ENCODE data around the gene CDC42BPB. TPM values are rescaled to one million over a fixed set of nuclear protein-coding genes. Genes with fewer than 3 reads are reported as not detected.

The CDC42BPB gene
- total RNA-seq, 1 donor from 2014 or later: 165 TPM

DNA sequence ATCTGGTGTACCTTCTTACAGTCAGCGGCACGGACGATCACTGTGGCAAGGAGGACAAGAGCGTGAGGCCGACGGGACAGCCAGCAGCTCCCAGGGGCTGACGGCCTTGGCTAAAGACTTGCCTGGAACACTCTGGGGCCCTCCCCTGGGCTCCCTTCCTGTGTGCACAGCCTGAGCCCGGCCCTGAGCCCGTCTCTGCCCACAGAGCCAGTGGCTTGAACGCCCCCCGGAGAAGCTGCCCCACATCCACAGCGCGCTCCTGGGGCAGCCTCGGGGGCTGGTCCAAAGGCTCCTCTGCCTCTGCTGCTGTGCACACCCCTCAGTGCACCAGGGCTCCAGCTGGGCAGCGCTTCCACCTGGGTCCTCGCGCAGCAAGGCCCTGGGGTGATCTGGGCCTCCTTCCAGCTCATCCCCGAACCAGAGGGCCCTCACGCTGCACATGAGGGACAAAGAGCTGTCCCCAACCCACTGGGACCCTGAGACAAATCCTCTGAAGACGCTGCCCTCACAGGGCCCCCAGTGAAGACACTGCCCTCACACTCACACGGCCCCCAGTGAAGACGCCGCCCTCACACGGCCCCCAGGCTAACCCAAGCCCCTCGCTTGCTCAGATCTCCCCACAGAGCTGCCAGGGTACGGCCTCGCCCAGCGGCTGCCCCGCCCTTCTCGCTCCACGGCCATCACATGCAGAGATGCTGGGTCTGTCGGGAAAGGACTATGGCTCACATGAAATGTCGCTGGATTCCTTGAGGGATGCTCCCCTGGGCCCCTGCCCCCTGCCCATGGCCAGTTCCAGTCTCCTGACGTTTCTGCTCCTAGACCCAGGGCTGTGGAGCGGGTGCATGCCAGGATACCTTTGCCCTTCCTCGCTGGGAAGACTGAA, 112.7 kb downstream of the CDC42BPB start:
- no peak for DNase-seq (ENCODE audit: low spot score)

DNA sequence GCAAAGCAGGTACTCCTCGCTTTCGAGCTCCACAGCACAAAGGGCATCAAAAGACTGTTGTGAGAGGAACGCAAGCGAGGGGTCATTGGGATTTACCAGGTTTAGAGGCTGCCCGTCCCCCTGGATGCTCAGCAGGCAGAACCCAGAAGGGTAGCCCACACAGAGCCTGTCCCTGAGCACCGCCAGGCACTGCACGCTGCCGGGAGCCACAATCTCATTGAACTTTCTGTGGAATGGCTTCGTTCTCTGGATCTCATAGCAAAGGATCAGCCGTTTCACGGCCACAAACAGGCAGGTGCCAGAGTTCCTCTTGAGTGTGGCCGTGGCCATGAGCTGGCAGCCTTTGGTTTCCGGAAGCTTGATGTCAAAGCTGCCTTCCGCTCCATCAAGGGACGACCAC, 113.4 kb downstream of the CDC42BPB start:
- DNase-seq (ENCODE audit: low spot score): no peak

GRCh38 chr14:102943454-102943853, 113.9 kb downstream of the CDC42BPB start:
- no peak for DNase-seq (ENCODE audit: low spot score)

GRCh38 chr14:102942069-102942468, 115.3 kb downstream of the CDC42BPB start:
- no peak for DNase-seq (ENCODE audit: low spot score)

- no peak for DNase-seq (ENCODE audit: low spot score)
Observed at GRCh38 chr14:102941419-102942011, 115.8 kb downstream of the CDC42BPB start.

GRCh38 chr14:102940729-102941362, 116.5 kb downstream of the CDC42BPB start:
- DNase-seq (ENCODE audit: low spot score): no peak

GRCh38 chr14:102939820-102940561, 117.4 kb downstream of the CDC42BPB start:
- DNase-seq (ENCODE audit: low spot score): peak; percentile 62

- DNase-seq (ENCODE audit: low spot score): no peak
Observed at GRCh38 chr14:102939329-102939728, 118.0 kb downstream of the CDC42BPB start.

DNA sequence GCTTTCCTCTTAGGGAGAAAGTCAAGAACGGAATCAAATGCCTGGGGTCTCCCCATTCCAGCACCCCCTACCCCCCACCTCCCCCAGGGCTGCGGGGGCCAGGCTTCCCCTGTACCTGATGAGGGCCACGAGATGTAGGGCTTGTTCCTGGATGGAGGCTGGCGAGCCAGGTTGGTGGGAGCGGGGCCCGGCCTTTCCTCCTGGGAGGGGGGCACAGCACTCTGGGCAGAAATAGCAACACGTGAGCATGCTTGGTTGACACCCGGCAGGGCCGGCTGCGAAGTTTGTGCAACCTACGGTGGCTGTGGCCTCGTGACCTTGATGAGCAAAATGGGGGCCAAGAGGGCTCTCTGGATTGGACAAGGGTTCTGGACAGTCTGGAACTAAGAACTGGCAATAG, 119.2 kb downstream of the CDC42BPB start:
- DNase-seq (ENCODE audit: low spot score): no peak

DNA sequence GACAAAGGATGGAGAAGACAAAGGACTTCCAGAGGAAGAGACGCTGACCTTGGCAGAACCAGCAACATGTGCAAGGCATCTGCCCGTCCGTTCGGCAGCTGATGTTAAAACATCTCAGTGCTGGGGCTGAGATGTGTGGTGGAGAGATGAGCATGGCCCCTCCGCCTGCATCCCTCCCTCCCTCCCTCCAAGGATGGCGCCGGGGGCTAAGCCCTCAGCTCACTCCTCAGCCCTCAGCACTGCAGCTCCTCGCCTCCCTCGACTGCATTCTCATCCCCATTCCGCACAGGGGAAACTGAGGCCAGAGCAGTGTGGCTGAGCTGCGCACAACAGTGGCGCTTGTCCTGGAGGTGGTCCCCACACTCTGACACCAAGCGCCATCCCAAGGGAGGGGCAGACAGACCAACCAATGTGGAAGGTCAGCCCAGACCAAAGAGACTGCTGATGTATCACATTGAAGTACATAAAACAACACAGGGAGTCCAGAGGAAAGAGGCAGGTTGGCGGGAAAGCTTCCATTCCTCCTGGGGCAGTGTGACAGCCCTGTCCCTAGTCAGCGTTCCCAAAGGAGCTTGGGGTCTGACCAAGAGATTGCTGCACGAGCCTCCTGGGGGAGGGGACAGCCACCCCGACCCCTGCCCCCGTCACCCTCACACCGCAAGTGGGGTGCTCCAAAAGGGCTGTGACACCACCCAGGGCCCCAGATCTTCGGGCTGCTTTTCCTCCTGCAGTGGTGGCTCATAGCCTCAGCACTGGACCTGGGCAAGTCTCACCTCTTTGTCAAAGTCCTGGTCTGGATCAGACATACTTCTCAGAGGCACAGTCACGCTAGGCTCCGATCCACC, 119.8 kb downstream of the CDC42BPB start:
- no peak for DNase-seq (ENCODE audit: low spot score)

GRCh38 chr14:102935756-102936155, 121.6 kb downstream of the CDC42BPB start:
- DNase-seq (ENCODE audit: low spot score): no peak

DNA sequence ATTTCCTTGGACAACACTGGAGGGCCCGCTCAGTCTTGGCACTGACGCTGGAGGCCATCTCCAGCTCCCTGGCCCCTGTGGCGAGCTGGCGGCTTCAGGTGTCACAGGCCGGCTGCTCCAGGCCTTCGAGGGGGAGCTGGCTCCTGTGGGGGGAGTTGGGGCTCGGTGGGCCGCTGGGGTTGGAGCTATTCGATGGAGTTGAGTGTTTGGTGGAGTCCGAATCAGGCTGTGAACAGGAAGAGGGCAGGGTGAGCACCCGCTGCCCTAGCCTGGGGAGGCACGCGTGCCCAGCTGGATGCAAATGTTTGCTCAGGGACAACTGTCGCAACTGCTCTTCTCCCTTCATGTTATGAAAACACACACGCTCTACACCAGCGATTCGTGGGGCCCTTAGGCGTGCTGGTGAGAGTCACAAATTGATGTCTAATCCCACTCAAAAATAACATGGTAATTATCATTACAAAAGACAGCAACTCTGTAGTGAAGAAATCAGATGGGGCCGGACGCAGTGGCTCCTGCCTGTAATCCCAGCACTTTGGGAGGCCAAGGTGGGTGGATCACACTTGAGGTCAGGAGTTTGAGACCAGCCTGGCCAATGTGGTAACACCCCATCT, 123.6 kb downstream of the CDC42BPB start:
- no peak for DNase-seq (ENCODE audit: low spot score)

- no peak for DNase-seq (ENCODE audit: low spot score)
Observed at GRCh38 chr14:102932484-102933248, 124.7 kb downstream of the CDC42BPB start.

- no peak for DNase-seq (ENCODE audit: low spot score)
Observed at GRCh38 chr14:102931580-102932285, 125.6 kb downstream of the CDC42BPB start.

GRCh38 chr14:102930753-102931579, 126.4 kb downstream of the CDC42BPB start:
- DNase-seq (ENCODE audit: low spot score): peak; percentile 61

- no peak for DNase-seq (ENCODE audit: low spot score)
Observed at GRCh38 chr14:102930138-102930752, 127.1 kb downstream of the CDC42BPB start.

DNA sequence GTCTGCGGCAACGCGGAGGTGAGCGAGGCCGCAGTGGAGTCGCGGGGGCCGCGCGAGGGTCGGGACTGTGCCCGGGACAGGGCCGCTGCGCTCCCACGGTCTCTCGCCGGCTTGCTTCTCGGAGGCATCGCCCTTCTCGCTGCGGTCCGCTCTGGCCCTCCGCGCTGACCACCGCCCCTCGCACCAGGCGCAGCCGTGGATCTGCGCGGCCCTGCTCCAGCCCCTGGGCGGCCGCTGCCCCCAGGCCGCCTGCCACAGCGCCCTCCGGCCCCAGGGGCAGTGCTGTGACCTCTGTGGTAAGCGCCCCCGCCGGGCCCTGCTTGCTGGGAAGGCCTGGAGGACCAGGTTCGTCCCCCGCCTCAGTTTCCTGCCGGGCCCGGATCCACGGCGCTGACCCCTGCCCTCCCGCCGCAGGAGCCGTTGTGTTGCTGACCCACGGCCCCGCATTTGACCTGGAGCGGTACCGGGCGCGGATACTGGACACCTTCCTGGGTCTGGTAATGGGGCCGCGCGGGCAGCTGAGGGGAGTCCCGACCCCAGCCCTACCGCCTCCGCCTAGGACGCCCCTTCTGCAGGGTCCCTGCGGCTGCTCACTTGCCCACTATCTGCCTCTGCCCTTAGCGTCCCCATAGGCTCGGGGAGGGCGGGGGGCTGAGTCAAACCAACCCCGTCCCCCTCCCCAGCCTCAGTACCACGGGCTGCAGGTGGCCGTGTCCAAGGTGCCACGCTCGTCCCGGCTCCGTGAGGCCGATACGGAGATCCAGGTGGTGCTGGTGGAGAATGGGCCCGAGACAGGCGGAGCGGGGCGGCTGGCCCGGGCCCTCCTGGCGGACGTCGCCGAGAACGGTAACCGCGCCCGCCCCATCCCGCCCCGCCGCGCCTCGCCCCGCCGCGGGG, 127.9 kb downstream of the CDC42BPB start:
- no peak for DNase-seq (ENCODE audit: low spot score)
